ENCODE data around the gene ARVCF.

DNA sequence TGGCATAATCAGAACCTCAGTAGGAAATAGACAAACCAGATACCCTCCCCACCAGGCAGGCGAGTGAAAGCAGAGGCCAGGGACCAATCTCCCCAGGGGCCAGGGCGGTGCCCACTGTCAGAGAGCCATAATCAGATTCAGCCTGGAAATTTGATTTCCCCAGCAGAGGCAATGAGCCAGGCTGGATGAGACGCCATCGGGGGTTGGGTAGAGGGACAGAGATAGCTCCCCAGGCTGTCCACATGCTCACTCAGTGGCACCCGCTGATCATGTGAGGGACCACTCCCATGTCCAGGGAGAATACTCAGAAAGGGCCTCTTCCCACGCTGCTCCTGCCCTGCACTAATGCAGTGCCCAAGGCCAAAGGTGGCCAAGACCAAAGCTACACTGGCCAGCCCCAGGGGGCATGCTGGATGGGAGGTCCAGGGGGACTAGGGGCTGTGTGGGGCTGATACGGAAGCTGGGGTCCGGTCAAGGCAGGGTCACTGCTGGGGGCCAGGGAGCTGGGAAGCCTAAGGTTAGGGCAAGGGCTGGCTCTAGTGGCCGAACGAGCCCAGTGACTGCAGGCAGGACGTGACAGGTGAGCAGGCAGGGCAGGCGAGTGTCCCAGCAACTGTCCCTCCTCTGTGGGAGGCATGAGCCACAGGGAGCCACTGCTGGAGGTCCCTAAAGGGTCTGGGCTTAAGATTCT, 19.8 kb downstream of the ARVCF start:
- TF ChIP-seq CTCF (IDR thresholded peaks at IDR 0.05; ENCODE audit: poor library complexity, severe bottlenecking) = no peak
- TF ChIP-seq POLR2AphosphoS5 (IDR thresholded peaks at IDR 0.05) = no peak
- TF ChIP-seq SMC3 (conservative IDR thresholded peaks at IDR 0.05; ENCODE audit: poor library complexity) = no peak
- TF ChIP-seq, protein P1, sequence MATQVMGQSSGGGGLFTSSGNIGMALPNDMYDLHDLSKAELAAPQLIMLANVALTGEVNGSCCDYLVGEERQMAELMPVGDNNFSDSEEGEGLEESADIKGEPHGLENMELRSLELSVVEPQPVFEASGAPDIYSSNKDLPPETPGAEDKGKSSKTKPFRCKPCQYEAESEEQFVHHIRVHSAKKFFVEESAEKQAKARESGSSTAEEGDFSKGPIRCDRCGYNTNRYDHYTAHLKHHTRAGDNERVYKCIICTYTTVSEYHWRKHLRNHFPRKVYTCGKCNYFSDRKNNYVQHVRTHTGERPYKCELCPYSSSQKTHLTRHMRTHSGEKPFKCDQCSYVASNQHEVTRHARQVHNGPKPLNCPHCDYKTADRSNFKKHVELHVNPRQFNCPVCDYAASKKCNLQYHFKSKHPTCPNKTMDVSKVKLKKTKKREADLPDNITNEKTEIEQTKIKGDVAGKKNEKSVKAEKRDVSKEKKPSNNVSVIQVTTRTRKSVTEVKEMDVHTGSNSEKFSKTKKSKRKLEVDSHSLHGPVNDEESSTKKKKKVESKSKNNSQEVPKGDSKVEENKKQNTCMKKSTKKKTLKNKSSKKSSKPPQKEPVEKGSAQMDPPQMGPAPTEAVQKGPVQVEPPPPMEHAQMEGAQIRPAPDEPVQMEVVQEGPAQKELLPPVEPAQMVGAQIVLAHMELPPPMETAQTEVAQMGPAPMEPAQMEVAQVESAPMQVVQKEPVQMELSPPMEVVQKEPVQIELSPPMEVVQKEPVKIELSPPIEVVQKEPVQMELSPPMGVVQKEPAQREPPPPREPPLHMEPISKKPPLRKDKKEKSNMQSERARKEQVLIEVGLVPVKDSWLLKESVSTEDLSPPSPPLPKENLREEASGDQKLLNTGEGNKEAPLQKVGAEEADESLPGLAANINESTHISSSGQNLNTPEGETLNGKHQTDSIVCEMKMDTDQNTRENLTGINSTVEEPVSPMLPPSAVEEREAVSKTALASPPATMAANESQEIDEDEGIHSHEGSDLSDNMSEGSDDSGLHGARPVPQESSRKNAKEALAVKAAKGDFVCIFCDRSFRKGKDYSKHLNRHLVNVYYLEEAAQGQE (IDR thresholded peaks at IDR 0.05; ENCODE audit: borderline replicate concordance) = no peak
- TF ChIP-seq TAF1 (IDR thresholded peaks at IDR 0.05; ENCODE audit: low read depth) = no peak

Measured in neural cell (in vitro differentiated cells).